Fibroblast of lung (primary cell): ENCODE data around the gene TSNAXIP1. TPM values are rescaled to one million over a fixed set of nuclear protein-coding genes. Genes with fewer than 3 reads are reported as not detected.

Experiments
- DNase-seq, 2 donors: peaks; one replicate each; pipeline versions ENCODE4 v3.0.0 to v3.0.0-alpha.2; 2010; ENCODE audit warnings: low read depth in 2 of 2
- H2AFZ ChIP-seq: 2 replicates; pipeline ENCODE4 v1.5.1; 2012; ENCODE audit warnings: low read length, control low read depth, inconsistent platforms
- H3K27ac ChIP-seq: 2 replicates; pipeline ENCODE4 v1.5.1; 2011; ENCODE audit warnings: low read length, control low read depth; ENCODE audit not compliant: insufficient read depth
- H3K27me3 ChIP-seq: 2 replicates; pipeline ENCODE4 v1.5.1; 2011; ENCODE audit warnings: mild to moderate bottlenecking, low read length; ENCODE audit not compliant: control insufficient read depth, insufficient read depth
- H3K36me3 ChIP-seq: 2 replicates; pipeline ENCODE4 v1.5.1; 2011; ENCODE audit warnings: low read length; ENCODE audit not compliant: control insufficient read depth, insufficient read depth
- H3K4me1 ChIP-seq: 2 replicates; pipeline ENCODE4 v1.5.1; 2011; ENCODE audit warnings: low read length; ENCODE audit not compliant: control insufficient read depth, insufficient read depth; ENCODE audit errors: extremely low read depth
- H3K4me2 ChIP-seq: 2 replicates; pipeline ENCODE4 v1.5.1; 2011; ENCODE audit warnings: low read length, control low read depth; ENCODE audit not compliant: insufficient read depth; ENCODE audit errors: extremely low read depth
- H3K4me3 ChIP-seq, 4 experiments: fragments of 200-600 bp in 1 of 4; sonication (generic) in 1 of 4; replicated peaks in 1 of 4; 2 replicates each; pipeline ENCODE4 v1.5.1; 2011 to 2016; ENCODE audit warnings: low read length in 4 of 4, low read depth in 3 of 4, mild to moderate bottlenecking in 3 of 4, control low read depth in 2 of 4, inconsistent platforms in 1 of 4, mixed read lengths in 1 of 4; ENCODE audit not compliant: insufficient read depth in 1 of 4; ENCODE audit errors: control extremely low read depth in 1 of 4
- H3K79me2 ChIP-seq: 2 replicates; pipeline ENCODE4 v1.5.1; 2012; ENCODE audit warnings: mild to moderate bottlenecking, low read length, inconsistent platforms; ENCODE audit not compliant: control insufficient read depth, insufficient read depth
- H3K9ac ChIP-seq: 2 replicates; pipeline ENCODE4 v1.5.1; 2011; ENCODE audit warnings: mild to moderate bottlenecking, low read length, control low read depth; ENCODE audit not compliant: insufficient read depth
- H3K9me3 ChIP-seq: 2 replicates; pipeline ENCODE4 v1.5.1; 2012; ENCODE audit warnings: low read depth, low read length; ENCODE audit not compliant: control insufficient read depth, insufficient read depth
- H4K20me1 ChIP-seq: 2 replicates; pipeline ENCODE4 v1.5.1; 2011; ENCODE audit warnings: low read length; ENCODE audit not compliant: control insufficient read depth, insufficient read depth; ENCODE audit errors: extremely low read depth
- CTCF ChIP-seq, 2 donors: IDR thresholded peaks in 1 of 2; conservative IDR thresholded peaks in 1 of 2; 1 replicate in 1 of 2; 2 replicates in 1 of 2; pipeline ENCODE4 v1.5.1; 2011 to 2012; ENCODE audit warnings: low read length in 2 of 2, control low read depth in 1 of 2, inconsistent platforms in 1 of 2, low read depth in 1 of 2, mild to moderate bottlenecking in 1 of 2
- EZH2 ChIP-seq: IDR thresholded peaks from 2 replicates; pipeline ENCODE4 v1.5.1; 2012; ENCODE audit warnings: low read length, control low read depth, mild to moderate bottlenecking; ENCODE audit errors: missing control alignments
- polyA plus RNA-seq, 2 donors: library from polyadenylated mRNA; depleted of rRNA in 1 of 2; stranded (reverse) in 1 of 2; unstranded in 1 of 2; fragments of >200 nt; gene quantifications; 2 replicates each; pipeline ENCODE4 v1.2.1, GENCODE V29; 2011 to 2012; ENCODE audit warnings: missing spikeins in 1 of 2
- total RNA-seq: library from RNA; depleted of rRNA; stranded (reverse); fragments of >200 nt; gene quantifications from 2 replicates; pipeline ENCODE4 v1.2.1, GENCODE V29; 2014

The TSNAXIP1 gene
- total and polyA plus RNA-seq, 2 donors (not counting 1 experiment from before 2014, with no cell fraction given): 0.45 to 1.2 TPM

- Histone ChIP-seq H3K9ac (no peak overlapping the region), H3K27me3 (no peaks in the 10 kb centered on the region), H3K36me3 (no peaks in the 10 kb centered on the region), H3K4me2 (no peak overlapping the region), H3K27ac (no peak overlapping the region), H3K4me1 (no peaks in the 10 kb centered on the region), H4K20me1 (no peaks in the 10 kb centered on the region), H3K9me3 (no peaks in the 10 kb centered on the region), H3K79me2 (no peaks in the 10 kb centered on the region), H2AFZ (no peak overlapping the region), H3K4me3 (no peak overlapping the region)
- no peak for DNase-seq
- no peak for TF ChIP-seq EZH2
These were observed 7.9 kb downstream of the TSNAXIP1 start for GRCh38 chr16:67814567-67814966.

- no peak for DNase-seq
- H4K20me1 ChIP-seq: no peaks in the 10 kb centered on the region
- no peaks in the 10 kb centered on the region for H3K27me3 ChIP-seq
- H3K9me3 ChIP-seq: no peaks in the 10 kb centered on the region
- H3K4me3 ChIP-seq: no peak overlapping the region
- H2AFZ ChIP-seq: no peak overlapping the region
- no peaks in the 10 kb centered on the region for H3K4me1 ChIP-seq
- no peak overlapping the region for H3K27ac ChIP-seq
- no peaks in the 10 kb centered on the region for H3K36me3 ChIP-seq
- H3K9ac ChIP-seq: no peak overlapping the region
- TF ChIP-seq CTCF (conservative IDR thresholded peaks at IDR 0.05 in 1 of 2, IDR thresholded peaks at IDR 0.05 in 1 of 2; ENCODE audit: low read depth in 1 of 2, low read length in 2 of 2) (no peak), EZH2 (no peak)
- H3K4me2 ChIP-seq: no peak overlapping the region
- no peaks in the 10 kb centered on the region for H3K79me2 ChIP-seq
These were observed 14.0 kb downstream of the TSNAXIP1 start for GRCh38 chr16:67820608-67821259.

GRCh38 chr16:67822511-67822910, 15.8 kb downstream of the TSNAXIP1 start:
- no peak overlapping the region for H3K4me2 ChIP-seq
- peak in 1 of 2 donors; percentile 17 for DNase-seq
- no peaks in the 10 kb centered on the region for H3K27me3 ChIP-seq
- no peaks in the 10 kb centered on the region for H3K4me1 ChIP-seq
- no peaks in the 10 kb centered on the region for H3K79me2 ChIP-seq
- H4K20me1 ChIP-seq: no peaks in the 10 kb centered on the region
- H3K36me3 ChIP-seq: peaks cover 3% of the 10 kb centered on the region
- no peaks in the 10 kb centered on the region for H3K9me3 ChIP-seq
- no peak overlapping the region for H3K9ac ChIP-seq
- H3K4me3 ChIP-seq: no peak overlapping the region
- no peak overlapping the region for H3K27ac ChIP-seq
- no peak for TF ChIP-seq CTCF (conservative IDR thresholded peaks at IDR 0.05 in 1 of 2, IDR thresholded peaks at IDR 0.05 in 1 of 2; ENCODE audit: low read depth in 1 of 2, low read length in 2 of 2)
- no peak for TF ChIP-seq EZH2
- H2AFZ ChIP-seq: no peak overlapping the region
